Ishikawa (cell line): ENCODE results near the gene TLE6.

Experiments used
- EP300 ChIP-seq: IDR thresholded peaks from 2 replicates; pipeline ENCODE4 v1.6.1; 2012; ENCODE audit warnings: borderline replicate concordance
- FOXM1 ChIP-seq: IDR thresholded peaks from 2 replicates; pipeline ENCODE4 v1.6.1; 2012; ENCODE audit warnings: low read depth, borderline replicate concordance
- MAX ChIP-seq: IDR thresholded peaks from 2 replicates; pipeline ENCODE4 v1.6.1; 2012
- NFIC ChIP-seq: IDR thresholded peaks from 2 replicates; pipeline ENCODE4 v1.6.1; 2012
- RAD21 ChIP-seq: IDR thresholded peaks from 2 replicates; pipeline ENCODE4 v1.6.1; 2012; ENCODE audit warnings: low read depth
- REST ChIP-seq: IDR thresholded peaks from 2 replicates; pipeline ENCODE4 v1.6.1; 2012; ENCODE audit warnings: low read depth, mild to moderate bottlenecking
- TAF1 ChIP-seq: IDR thresholded peaks from 2 replicates; pipeline ENCODE4 v1.6.1; 2012; ENCODE audit warnings: low read depth, mild to moderate bottlenecking
- ZBTB7A ChIP-seq: IDR thresholded peaks from 2 replicates; pipeline ENCODE4 v1.6.1; 2012; ENCODE audit warnings: low read depth

DNA sequence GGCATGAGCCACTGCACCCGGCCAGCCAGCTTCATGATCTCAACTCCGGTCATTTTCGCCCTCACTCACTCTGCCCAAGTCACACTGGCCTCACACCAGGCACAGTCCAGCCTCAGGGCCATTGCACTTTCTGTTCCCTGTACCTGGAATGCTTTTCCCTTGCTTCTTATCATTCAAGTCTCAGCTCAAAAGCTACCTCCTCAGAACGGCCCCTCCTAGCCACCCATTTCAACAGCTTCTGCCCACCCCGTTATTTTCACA is 54.2 kb downstream of the TLE6 start:
- TF ChIP-seq NFIC (no peak), EP300 (no peak), TAF1 (no peak), REST (no peak), RAD21 (no peak), MAX (no peak), ZBTB7A (no peak), FOXM1 (no peak)
